GM18502 (cell line): ENCODE results near the gene SULT1E1.

ENCODE experiments used
- ATAC-seq: cut with Tn5 transposase; IDR thresholded peaks from one replicate; pipeline ENCODE4 v1.9.1; 2021; ENCODE audit warnings: mild to moderate bottlenecking; ENCODE audit not compliant: unreplicated experiment, poor library complexity

SULT1E1 gene

DNA sequence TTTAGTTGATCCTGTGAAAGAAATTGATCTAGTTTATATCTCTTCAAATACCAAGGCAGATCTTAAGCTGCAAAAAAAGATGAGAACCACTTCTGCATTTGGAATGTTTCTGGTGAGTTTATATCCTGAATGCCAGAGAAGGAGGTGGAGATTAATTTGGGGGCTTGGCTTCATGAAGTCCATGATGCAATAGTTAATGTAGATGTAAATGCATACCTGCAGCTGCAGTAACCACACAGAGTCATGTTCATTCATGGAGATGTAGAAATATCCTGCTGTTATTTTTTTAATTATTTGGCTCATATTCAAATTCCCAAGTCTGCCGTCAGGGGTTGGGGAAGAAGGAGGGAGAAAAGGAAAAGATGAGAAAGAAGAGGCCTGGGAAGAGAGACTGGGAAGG, at the start of gene SULT1E1:
SULT1E1 (minus strand) TSS at position 94 of the 400 bp plus-strand sequence. CDS start 2,501 bp downstream, outside the sequence.
- no peak for ATAC-seq

DNA sequence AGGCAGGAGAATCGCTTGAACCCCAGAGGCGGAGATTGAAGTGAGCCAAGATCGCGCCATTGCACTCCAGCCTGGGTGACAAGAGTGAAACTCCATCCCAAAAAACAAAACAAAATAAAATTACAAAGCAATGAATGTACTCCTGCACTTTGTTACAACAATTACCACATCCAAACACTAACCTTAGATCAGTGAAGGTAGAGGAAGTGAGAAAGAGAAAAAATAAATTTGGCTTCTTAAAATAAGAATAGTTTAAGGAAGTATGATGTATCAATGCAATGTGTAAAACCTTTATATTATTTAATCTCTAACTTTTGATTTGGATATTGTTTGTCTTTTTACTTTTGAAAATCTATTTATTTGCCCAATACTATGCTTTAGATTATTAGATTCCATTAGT, 49.2 kb upstream of the SULT1E1 start:
- ATAC-seq: no peak

GRCh38 chr4:69907151-69907550, 47.2 kb upstream of the SULT1E1 start:
- no peak for ATAC-seq

- ATAC-seq: no peak
Observed at GRCh38 chr4:69896530-69897116, 36.7 kb upstream of the SULT1E1 start.

DNA sequence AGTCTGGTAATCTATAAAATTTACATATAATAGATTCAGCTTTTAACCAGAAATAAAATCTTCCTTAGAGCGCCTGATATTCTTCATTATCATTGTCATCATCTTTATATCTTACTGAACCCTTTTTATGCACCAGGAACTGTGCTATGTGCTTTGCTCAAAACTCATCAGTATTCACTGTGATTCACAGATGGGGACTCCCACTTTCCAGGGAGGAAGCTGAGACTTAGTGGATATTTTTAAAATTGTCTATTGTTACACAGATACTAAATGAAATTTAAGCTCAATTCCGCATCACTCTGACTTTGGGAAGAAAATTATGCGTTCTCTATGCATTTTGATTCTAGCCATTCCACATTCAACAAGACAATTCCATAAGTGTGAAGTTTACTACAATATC, 34.8 kb upstream of the SULT1E1 start:
- ATAC-seq: no peak

DNA sequence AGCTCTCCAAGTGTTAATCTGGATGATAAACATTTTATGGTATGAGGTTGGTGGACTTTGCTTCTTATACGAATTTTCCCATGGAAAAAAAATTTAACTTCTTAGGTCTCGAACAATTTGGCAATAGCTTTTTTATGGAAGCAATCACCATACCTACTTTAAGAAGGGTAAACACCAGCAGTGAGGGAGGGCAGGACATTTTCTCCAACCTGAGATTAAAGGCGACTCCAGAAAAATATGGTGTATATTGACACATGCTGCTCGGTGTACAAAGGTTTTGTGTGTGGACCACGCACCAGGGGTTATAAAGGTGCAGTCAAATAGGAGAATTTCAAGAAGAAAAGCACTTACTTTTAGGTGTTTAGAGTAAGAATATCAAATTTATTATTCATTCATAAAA, 34.2 kb upstream of the SULT1E1 start:
- no peak for ATAC-seq

DNA sequence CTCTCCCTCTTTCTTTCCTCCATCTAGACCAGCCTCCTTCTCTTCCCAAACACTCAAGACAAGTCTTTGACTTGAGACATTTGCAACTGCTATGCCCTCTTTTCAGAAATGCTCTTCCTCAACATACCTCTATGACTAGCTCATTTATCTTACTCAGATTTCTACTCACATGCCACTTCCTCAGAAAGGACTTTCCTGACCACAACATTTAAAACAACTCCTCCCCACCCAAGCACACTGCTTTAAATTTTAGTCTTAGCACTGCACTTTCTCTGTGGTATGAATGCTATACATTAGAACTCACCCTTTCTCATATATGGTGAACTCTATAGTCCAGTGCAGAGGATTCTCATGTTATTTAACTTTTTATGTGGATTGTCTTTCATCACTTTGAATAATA, 28.4 kb upstream of the SULT1E1 start:
- no peak for ATAC-seq

DNA sequence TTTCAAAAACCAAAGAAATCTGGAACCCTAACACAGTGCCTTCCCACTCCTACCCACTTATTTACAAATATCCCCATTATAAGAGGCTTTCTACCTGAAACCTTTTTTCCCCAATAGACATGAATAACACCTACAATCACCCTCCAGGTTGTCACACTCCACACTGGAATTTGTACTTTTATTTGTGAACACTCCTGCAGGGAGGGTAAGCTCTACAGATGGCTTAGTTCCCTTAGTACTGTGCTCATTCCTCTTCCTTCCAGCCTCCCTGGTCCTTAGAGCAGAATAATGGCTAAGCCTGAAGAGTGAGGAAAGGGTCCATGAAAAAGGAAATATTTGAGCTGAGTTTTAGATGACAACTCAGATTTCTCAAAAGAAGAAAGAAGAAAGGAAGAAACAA, 22.2 kb upstream of the SULT1E1 start:
- ATAC-seq: no peak

GRCh38 chr4:69881173-69881773, 21.3 kb upstream of the SULT1E1 start:
- ATAC-seq: peak; percentile 84

- ATAC-seq: no peak
Observed at GRCh38 chr4:69878250-69878649, 18.3 kb upstream of the SULT1E1 start.

DNA sequence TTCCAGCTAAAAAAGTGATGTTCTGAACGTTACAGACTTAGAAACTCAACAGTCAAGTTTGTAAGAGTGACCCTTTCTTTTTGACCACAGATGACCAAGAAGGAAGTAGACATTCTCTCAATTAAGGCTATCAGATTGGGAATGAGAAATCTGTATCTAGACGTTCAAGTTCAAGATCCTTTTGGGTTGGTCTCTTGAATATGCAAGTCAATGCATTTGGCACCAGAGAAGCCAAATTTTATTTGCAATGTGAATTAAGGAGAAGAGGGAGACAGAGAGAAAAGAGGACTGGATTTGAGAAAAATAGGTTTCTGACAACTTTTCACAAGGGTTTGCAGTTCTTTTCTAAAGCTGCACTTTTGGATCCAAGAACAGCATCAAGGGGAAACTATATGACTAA, 17.5 kb upstream of the SULT1E1 start:
- ATAC-seq: no peak

DNA sequence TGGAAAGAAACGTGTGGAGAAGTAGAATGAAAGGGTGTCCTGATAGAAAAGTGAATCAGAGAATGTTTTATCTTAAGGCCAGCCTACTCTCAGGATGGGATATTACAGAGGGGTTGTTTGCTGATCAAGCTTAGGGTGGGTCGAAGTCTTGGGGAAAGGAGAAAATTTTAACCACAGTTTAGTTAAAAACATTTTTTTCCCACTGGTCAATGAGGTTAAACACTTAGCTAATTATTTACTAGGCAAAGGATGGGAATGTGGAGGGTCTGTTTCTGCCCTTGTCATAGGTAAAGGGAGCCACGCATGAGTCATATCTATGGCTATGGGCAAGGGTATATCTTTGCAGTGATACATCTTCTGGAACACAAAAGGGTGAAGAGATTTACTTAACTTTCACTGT, 16.1 kb upstream of the SULT1E1 start:
- no peak for ATAC-seq

DNA sequence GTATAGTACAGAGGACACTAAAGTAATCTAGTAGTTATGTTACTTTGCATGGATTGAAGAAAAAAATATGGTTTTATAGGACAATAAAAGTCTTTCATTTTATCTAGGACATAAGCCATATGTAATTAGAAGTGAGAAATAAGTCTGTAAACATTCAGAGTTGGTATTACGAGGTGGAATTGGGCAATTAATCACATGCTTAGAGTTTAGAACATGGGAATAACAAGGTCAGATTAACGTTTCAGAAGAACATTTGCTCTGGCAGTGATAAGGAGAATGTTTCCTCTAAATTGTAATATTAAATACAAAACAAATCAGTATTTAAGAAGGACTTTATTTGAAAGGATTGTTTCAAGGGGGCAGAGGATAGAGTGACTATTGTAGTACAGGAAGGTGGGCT, 15.6 kb upstream of the SULT1E1 start:
- no peak for ATAC-seq

DNA sequence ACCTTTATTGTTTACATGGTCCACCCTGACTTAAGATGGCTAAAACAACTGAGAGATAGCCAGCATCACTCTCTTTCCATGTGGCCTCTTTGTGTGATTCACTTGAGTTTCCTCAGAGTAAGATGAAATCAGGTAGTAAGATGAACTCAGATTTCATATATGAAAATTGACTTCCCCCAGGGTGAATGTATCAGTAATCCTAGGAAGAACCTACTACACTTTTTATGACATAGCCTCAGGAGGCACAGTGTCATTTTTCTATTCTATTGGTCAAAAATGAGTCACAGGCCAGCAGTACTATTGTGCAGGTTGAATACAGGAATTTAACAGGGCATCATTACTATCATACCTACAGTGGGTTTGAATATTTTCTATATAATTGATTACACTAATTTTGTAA, 14.6 kb upstream of the SULT1E1 start:
- ATAC-seq: no peak

DNA sequence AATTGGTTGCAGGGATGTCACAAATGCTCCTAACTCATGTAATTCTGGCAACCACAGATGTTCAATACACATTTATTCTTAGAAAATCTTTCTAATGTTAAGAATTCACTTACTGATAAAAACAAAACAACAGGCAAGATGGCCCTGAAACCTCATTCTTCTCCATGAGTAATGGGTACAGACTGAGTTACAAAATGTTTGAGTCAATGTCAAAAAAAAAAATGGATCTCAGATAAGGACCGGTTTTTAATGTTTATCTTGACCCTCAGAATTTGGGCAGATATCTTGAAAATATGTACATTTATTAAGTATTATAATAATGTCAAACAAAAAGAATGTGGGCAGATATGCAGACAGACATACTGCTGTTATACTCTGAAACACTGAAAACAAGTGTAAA, 1.8 kb upstream of the SULT1E1 start:
- no peak for ATAC-seq

DNA sequence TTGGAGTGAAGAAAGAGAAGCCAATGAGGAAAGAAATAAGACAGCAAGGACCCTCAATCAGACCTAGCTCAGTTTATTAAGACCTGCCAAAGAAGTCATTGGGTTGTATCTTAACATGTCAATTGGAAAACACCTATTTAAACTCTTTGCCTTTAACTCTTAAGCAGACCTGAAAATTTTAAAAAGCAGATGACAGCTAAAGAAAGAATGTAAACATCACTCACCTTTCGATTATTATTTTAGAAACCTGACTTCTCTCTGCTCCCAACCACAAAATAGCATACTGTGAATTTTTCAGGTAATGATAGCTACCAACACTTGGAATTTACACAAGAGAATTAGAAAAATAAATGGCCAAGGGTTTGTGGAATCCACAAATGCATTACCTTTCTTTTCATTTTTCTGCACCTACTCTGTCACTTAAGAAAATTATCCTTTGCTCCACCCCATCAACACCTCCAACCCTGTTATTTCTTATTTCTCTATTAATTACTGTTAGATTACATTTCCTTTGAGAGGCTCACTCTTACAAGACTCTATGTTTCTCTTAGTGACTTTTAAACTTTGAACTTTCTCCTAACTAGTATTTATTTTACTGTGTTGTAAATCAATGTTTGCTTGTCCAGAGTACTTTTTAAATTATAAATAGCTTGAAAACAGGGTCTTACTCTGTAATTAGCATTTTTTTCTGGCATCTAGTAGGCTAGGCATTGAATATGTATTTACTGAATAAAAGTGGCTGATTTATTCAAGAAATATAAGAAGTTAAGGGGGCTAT, 765 bp upstream of the SULT1E1 start:
- ATAC-seq: no peak

DNA sequence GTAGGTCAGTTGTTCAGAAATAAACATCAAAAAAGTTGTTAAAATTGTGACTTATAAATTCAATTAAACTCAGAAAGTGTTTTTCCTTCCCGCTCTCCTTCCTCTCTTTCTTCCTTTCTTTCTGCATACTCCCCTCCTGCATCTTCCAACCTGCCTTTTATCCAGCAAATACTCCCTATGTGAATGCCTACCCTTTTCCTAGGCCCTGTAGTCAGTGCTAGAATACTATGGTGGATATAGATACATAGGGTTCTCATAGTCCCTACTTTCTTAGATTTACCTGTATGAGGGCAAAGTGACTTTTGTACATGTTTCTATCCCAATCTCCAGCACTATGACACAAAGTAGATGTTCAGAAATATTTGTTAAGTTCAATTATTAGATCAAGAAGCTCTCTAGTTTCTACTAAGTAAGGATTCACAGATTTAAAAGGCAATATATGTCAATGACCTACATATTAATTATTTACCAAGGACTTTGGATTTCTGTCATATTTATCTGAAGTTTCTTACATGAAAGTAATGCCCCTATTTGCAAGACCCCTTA, 732 bp downstream of the SULT1E1 start:
- ATAC-seq: no peak

DNA sequence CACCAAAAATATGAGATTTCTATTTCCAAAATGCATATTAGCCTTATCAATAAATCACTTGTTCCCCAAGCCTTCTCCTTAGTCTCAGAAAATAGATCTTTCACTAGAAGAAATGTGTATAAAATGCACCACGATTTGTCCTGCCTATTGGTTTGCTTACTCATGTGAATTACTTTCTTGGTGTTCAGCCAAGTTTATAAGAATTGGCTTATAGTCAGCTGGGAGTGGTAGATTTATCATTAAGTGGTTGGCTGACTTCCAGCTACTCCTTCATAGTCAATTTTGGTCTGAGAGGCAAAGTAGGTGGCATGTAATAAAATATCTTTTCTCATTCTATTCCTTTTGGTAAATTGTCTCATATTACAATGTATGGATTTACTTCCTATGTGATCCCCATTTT, 1.3 kb downstream of the SULT1E1 start:
- no peak for ATAC-seq

DNA sequence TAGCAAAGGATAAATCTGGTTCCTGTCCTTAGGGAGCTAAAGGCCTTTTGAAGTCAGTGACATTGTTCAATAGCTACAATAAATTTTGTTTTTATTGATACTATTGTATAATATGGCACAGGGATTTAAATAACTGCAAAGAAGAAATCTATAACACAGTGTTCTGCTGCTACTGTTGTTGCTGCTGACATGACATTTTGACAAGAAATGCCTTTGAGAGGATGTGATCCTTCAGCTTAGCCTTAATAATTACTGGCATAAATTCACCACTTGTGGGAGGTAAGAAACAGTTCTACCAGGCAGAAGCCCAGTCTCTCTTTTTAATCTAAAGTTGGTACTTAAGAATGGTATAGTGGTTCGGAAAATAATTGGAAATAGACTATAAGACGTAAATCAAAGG, 4.1 kb downstream of the SULT1E1 start:
- ATAC-seq: no peak

DNA sequence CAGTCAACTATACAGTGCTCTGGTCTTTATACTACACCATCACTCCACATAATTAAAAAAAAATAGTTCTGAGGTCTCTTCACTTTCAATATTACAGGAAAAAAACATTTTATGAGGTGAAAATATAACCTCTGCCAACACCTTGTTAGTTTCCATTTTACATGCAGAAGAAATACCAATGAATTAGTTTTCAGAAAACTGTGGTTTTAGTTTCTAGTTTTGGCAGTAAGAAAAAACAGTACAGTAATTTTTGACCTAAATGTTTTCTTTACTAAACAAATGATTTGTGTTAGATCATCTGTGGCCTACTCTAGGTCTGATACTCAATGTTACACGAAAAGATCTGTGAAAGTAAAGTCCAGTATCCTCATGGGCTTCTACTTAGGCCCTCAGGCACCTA, 10.0 kb downstream of the SULT1E1 start:
- peak; percentile 86 for ATAC-seq

- no peak for ATAC-seq
Observed at GRCh38 chr4:69849297-69849696, 10.6 kb downstream of the SULT1E1 start.
